GM21381 (cell line): ENCODE measurements around the gene SLIT3.

Experiments used
- ATAC-seq: cut with Tn5 transposase; IDR thresholded peaks from one replicate; pipeline ENCODE4 v1.9.1; 2021; ENCODE audit warnings: mild to moderate bottlenecking, moderate library complexity; ENCODE audit not compliant: unreplicated experiment

The SLIT3 gene

GRCh38 chr5:168734119-168734518, 566.8 kb downstream of the SLIT3 start:
- no peak for ATAC-seq

GRCh38 chr5:168728546-168729211, 572.3 kb downstream of the SLIT3 start:
- ATAC-seq, result no peak

GRCh38 chr5:168727547-168727946, 573.4 kb downstream of the SLIT3 start:
- ATAC-seq, result no peak

- no peak for ATAC-seq
Measured at GRCh38 chr5:168726342-168726741, 574.6 kb downstream of the SLIT3 start.

GRCh38 chr5:168724227-168724626, 576.7 kb downstream of the SLIT3 start:
- ATAC-seq, result no peak

- no peak for ATAC-seq
Measured at GRCh38 chr5:168723037-168723436, 577.9 kb downstream of the SLIT3 start.

- no peak for ATAC-seq
Measured at GRCh38 chr5:168721966-168722365, 579.0 kb downstream of the SLIT3 start.

GRCh38 chr5:168721002-168721753, 579.8 kb downstream of the SLIT3 start:
- ATAC-seq, result no peak

GRCh38 chr5:168720575-168720974, 580.4 kb downstream of the SLIT3 start:
- ATAC-seq, result no peak

- ATAC-seq, result no peak
Measured at GRCh38 chr5:168714046-168714445, 586.9 kb downstream of the SLIT3 start.

- no peak for ATAC-seq
Measured at GRCh38 chr5:168713051-168713450, 587.9 kb downstream of the SLIT3 start.

GRCh38 chr5:168712280-168712924, 588.5 kb downstream of the SLIT3 start:
- ATAC-seq, result no peak

GRCh38 chr5:168710706-168711105, 590.2 kb downstream of the SLIT3 start:
- no peak for ATAC-seq

- no peak for ATAC-seq
Measured at GRCh38 chr5:168707716-168708695, 592.9 kb downstream of the SLIT3 start.

- no peak for ATAC-seq
Measured at GRCh38 chr5:168706655-168707069, 594.3 kb downstream of the SLIT3 start.

- no peak for ATAC-seq
Measured at GRCh38 chr5:168705321-168705720, 595.6 kb downstream of the SLIT3 start.

- ATAC-seq, result no peak
Measured at GRCh38 chr5:168702511-168702910, 598.4 kb downstream of the SLIT3 start.

- no peak for ATAC-seq
Measured at GRCh38 chr5:168701641-168702040, 599.3 kb downstream of the SLIT3 start.

GRCh38 chr5:168699002-168699401, 601.9 kb downstream of the SLIT3 start:
- ATAC-seq, result no peak

- ATAC-seq, result no peak
Measured at GRCh38 chr5:168697034-168697720, 603.8 kb downstream of the SLIT3 start.
